ENCODE results near the gene NT5C1B.
A peak's percentile ranks its signal among the peaks of the same experiment; 100 is the strongest.

NT5C1B gene

GRCh38 chr2:18551169-18551568, 38.2 kb downstream of the NT5C1B start:
- no peak for DNase-seq (ENCODE audit: low read depth in 2 of 2)

GRCh38 chr2:18550433-18550832, 38.9 kb downstream of the NT5C1B start:
- DNase-seq (ENCODE audit: low read depth in 2 of 2) = no peak

GRCh38 chr2:18549083-18549482, 40.3 kb downstream of the NT5C1B start:
- no peak for DNase-seq (ENCODE audit: low read depth in 2 of 2)

- DNase-seq (ENCODE audit: low read depth in 2 of 2) = no peak
These were observed 40.7 kb downstream of the NT5C1B start for GRCh38 chr2:18548621-18549020.

- DNase-seq (ENCODE audit: low read depth in 2 of 2) = no peak
These were observed 42.8 kb downstream of the NT5C1B start for GRCh38 chr2:18546567-18546966.

GRCh38 chr2:18545384-18545783, 44.0 kb downstream of the NT5C1B start:
- no peak for DNase-seq (ENCODE audit: low read depth in 2 of 2)

- DNase-seq (ENCODE audit: low read depth in 2 of 2) = no peak
These were observed 45.2 kb downstream of the NT5C1B start for GRCh38 chr2:18544171-18544570.

GRCh38 chr2:18540872-18541271, 48.5 kb downstream of the NT5C1B start:
- no peak for DNase-seq (ENCODE audit: low read depth in 2 of 2)

GRCh38 chr2:18536697-18537096, 52.7 kb downstream of the NT5C1B start:
- DNase-seq (ENCODE audit: low read depth in 2 of 2) = no peak

- DNase-seq (ENCODE audit: low read depth in 2 of 2) = no peak
These were observed 53.3 kb downstream of the NT5C1B start for GRCh38 chr2:18536100-18536499.

- no peak for DNase-seq (ENCODE audit: low read depth in 2 of 2)
These were observed 58.2 kb downstream of the NT5C1B start for GRCh38 chr2:18531194-18531593.

- DNase-seq (ENCODE audit: low read depth in 2 of 2) = no peak
These were observed 61.5 kb downstream of the NT5C1B start for GRCh38 chr2:18527822-18528221.

GRCh38 chr2:18527326-18527725, 62.0 kb downstream of the NT5C1B start:
- DNase-seq (ENCODE audit: low read depth in 2 of 2) = no peak

- DNase-seq (ENCODE audit: low read depth in 2 of 2) = no peak
These were observed 62.9 kb downstream of the NT5C1B start for GRCh38 chr2:18526429-18526828.

GRCh38 chr2:18525852-18526251, 63.5 kb downstream of the NT5C1B start:
- DNase-seq (ENCODE audit: low read depth in 2 of 2) = no peak

GRCh38 chr2:18525236-18525635, 64.1 kb downstream of the NT5C1B start:
- no peak for DNase-seq (ENCODE audit: low read depth in 2 of 2)

GRCh38 chr2:18522484-18523146, 66.8 kb downstream of the NT5C1B start:
- no peak for DNase-seq (ENCODE audit: low read depth in 2 of 2)

- DNase-seq (ENCODE audit: low read depth in 2 of 2) = peak; percentile 51 to 66
These were observed 68.6 kb downstream of the NT5C1B start for GRCh38 chr2:18520451-18521425.

GRCh38 chr2:18519914-18520450, 69.4 kb downstream of the NT5C1B start:
- DNase-seq (ENCODE audit: low read depth in 2 of 2) = no peak

- DNase-seq (ENCODE audit: low read depth in 2 of 2) = no peak
These were observed 71.0 kb downstream of the NT5C1B start for GRCh38 chr2:18518116-18519111.

- DNase-seq (ENCODE audit: low read depth in 2 of 2) = no peak
These were observed 72.0 kb downstream of the NT5C1B start for GRCh38 chr2:18517386-18517785.

Measured in stimulated activated CD4-positive, alpha-beta T cell treated with anti-CD3 and anti-CD28 coated beads, Interleukin-12 subunit alpha, Interleukin-12 subunit beta, amount 100 ng/mL, for 24 hours (primary cell).